Stomach (tissue), 4 donors: ENCODE results near the gene FMO2.

ENCODE experiments used
- CTCF ChIP-seq, 7 experiments: fragments of 450-650 bp in 4 of 7; fragments of 200-600 bp in 3 of 7; sonication (generic) in 3 of 7; IDR thresholded peaks; one replicate each; pipeline ENCODE4 v1.5.1; 2016 to 2019; ENCODE audit warnings: antibody characterized with exemption in 7 of 7, control low read depth in 2 of 7, mild to moderate bottlenecking in 1 of 7
- EP300 ChIP-seq: sonication (generic); formaldehyde crosslinking; IDR thresholded peaks from one replicate; pipeline ENCODE4 v1.6.1; 2017; ENCODE audit warnings: antibody characterized with exemption
- POLR2A ChIP-seq, 4 donors: fragments of 450-650 bp; IDR thresholded peaks; one replicate each; pipeline ENCODE4 v1.6.1; 2016; ENCODE audit warnings: antibody characterized with exemption in 4 of 4, control low read depth in 2 of 4, mild to moderate bottlenecking in 1 of 4, moderate library complexity in 1 of 4
- POLR2AphosphoS5 ChIP-seq, 3 donors: sonication (generic); formaldehyde crosslinking; IDR thresholded peaks; one replicate each; pipeline ENCODE4 v1.6.1; 2016; ENCODE audit warnings: antibody characterized with exemption in 3 of 3

GRCh38 chr1:171185091-171185490 lies at the start of gene FMO2:
- TF ChIP-seq CTCF (IDR thresholded peaks at IDR 0.05) (no peak), POLR2A (IDR thresholded peaks at IDR 0.05) (no peak), POLR2AphosphoS5 (IDR thresholded peaks at IDR 0.05) (no peak), EP300 (no peak)
